GM19438 (cell line): ENCODE data around the gene IRGC.

Source experiments
- ATAC-seq: cut with Tn5 transposase; IDR thresholded peaks from one replicate; pipeline ENCODE4 v1.9.1; 2021; ENCODE audit warnings: low read depth; ENCODE audit not compliant: unreplicated experiment

Gene IRGC

GRCh38 chr19:43721469-43722048 is 5.7 kb downstream of the IRGC start:
- ATAC-seq = no peak

DNA sequence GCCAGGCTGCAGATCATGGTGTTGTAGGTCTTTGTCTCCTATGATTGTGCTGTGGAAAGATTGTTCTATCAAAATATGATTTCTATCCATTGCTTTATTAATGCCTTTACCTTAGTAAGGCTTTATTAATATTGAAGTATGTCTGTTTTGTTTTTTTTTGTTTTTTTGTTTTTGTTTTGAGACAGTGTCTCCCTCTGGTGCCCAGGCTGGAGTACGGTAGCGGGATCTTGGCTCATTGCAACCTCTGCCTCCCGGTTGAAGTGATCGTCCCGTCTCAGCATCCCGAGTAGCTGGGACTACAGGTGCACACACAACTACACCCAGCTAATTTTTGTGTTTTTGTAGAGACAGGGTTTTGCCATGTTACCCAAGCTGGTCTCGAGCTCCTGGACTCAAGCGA is 7.7 kb downstream of the IRGC start:
- ATAC-seq = no peak

DNA sequence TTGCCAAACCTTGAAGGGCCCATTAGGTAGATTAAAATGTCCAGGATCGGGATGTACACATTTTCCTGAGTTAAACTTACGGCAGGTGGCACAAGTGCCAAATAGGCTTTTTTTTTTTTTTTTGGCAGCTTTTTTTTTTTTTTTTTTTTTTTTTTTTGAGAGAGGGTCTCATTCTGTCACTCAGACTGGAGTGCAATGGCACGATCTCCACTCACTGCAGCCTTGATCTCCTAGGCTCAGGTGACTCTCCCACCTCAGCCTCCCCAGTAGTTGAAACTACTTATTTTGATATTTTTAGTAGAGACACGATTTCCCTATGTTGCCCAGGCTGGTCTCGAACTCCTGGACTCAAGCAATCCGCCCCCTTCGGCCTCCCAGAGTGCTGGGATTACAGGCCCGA is 9.0 kb downstream of the IRGC start:
- no peak for ATAC-seq

GRCh38 chr19:43725468-43725867 is 9.6 kb downstream of the IRGC start:
- ATAC-seq = no peak

DNA sequence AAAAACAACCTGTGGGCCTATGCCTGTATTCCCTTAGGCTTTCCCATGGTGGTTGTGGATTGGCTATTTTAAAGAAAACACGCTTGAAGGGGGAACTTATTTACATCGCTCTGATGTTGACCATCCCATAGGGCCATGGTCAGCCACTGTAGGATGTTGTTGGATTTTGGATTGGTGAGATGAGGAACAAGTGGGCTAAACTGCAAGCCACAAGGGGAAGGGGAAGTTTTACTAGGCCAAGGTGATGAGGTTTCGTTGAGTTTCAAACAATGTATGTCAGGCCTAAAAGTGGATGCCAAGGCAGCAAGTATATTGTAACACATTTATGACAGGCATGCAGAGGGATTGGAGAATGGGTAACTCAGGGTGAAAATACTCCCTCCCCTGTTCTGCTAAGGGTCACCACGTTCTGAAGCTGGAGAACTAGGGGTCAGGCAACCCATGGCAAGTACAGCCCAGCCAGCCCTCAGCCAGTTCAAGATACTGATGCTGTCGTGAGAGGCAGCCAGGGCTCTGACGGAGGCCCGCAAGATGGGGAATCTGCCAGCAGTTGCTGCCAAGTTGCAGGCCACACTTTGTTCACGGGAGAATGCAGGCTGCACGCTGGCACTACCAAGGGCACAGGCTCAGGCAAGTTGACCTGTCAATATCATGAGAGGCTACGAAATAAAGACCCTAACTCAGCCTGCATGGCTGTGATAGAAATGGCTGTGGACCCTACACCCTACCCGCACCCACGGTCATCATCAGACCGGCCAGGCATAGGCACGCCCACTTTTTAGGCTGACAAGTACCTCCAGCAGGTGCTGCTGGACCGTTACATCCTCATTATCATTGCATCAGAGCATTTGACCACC is 11.1 kb downstream of the IRGC start:
- ATAC-seq = no peak

DNA sequence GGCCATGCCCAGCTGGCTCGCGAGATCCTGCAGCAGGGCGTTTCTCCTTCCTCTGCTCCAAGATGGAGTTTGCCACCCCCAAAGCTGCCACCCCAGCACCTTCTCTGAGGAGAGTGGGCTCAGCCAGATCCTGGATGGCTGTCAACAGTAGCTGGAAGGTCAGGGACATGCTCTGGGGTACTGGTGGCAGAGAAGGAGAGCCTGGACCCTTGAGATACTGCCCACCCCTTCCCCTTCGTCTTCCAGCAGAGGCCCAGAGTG is 11.6 kb downstream of the IRGC start:
- no peak for ATAC-seq

DNA sequence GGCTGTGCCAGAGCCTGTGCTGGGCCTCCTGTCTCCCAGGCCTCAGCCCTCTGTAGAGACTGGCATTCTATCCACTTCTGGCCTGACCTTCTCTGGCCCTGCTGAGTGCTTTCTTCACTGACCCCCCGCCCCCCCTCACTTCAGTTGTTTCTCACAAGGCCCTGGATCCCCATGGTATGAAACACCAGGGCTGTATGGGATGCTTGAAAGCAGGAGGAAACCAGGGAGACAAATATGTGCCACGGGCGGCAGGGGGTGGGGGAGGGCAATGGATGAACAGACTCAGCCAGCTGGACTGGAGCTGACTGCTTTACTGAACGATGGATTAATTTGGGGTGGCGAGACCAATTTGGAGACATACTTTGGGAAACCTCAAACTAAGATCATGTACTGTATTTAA is 14.0 kb downstream of the IRGC start:
- ATAC-seq = no peak

DNA sequence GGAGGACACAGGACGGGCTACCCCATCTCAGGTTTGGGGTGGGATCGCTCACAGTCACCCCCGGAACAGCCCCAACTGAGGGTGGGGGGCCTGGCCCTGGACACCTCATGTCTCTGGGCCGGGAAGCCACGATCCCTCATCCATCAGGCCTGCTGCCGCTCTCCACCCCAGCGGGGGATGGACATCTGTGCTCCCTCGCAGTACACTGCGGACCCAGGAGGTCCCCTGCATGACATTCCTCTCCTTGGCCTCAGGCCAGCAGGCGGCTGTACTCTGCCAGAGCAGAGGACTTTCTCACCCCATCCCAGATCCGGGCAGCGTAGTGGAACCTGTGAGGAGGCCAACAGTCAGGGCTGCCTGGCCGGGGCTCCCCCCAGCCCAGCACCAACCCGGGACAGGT is 15.5 kb downstream of the IRGC start:
- ATAC-seq = no peak

DNA sequence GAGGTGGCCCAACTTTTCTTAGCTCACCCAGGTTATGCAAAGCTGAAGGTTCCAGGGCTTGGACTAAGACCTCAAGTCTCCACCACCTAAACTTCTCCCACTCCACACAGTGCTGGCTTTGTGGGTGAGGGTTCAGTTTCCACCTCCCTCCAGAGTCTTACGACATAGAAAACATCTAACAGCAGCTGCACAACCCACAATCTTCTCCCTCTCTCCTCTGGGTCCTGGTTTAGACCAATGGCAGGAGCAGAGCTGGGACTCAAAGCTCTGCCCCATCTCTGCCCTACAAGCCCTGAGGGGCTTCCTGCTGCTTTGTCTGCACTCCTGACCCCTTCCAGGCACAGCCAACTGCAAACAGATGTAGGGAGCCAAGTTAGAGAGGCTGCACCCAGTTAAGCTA is 16.0 kb downstream of the IRGC start:
- no peak for ATAC-seq

- no peak for ATAC-seq
These were observed 19.1 kb downstream of the IRGC start for GRCh38 chr19:43735013-43735412.

- no peak for ATAC-seq
These were observed 20.1 kb downstream of the IRGC start for GRCh38 chr19:43735957-43736356.

DNA sequence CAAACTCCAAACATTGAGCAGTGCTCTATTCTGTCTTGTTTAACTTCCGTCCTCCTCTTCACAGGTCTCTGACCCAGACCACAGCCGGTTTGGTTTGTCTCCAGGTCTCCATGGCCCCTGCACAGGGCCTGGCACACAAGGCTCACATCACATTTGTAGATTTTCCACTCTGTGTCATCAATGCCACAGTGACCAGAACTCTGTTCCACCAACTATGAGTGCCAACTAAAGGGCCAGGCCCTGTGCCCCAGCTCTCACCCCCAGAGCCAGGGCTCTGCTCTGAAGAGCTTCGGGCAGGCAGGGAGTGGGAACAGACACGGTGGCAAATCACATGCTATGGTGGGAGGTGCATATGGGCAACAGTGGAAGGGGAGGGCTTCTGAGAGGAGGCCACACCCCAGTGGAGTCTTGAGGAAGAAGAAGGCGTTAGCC is 22.9 kb downstream of the IRGC start:
- ATAC-seq = no peak

DNA sequence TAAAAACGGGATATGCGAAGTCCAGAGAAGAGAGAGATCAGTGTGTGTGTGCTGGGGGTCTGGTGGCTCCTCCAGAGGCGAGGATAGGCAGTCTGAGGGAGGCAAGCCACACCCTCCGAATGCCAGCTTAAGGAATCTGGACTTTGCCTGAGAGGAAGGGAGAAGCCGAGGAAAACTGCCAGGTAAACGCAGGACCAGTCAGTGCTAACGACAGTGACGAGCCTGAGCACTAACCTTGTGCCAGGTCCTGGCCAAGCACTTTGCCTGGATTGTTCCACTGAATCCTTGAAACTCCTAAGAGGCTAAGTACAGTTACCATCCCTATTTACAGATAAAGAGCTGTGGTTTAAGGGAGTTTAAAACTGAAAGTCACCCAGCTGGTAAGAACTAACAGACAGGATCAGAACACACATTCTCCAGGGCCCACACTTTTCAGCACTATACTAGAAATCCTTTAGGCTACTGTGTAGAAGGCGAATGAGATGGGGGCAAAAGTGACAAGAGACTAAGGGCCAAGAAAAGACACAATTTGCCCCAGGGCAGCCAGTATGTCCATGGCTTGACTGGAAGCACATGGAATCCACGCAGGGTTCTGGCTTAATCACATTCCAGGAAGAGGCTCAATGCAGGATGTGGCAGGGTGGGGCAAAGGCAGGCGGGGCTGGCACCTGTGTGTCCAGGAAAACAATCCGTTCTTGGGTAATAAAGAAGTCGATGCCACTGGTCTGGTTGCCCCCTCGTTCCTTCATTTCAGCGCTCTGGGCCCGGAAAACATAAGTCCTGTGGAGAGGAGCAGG is 23.8 kb downstream of the IRGC start:
- ATAC-seq = no peak

DNA sequence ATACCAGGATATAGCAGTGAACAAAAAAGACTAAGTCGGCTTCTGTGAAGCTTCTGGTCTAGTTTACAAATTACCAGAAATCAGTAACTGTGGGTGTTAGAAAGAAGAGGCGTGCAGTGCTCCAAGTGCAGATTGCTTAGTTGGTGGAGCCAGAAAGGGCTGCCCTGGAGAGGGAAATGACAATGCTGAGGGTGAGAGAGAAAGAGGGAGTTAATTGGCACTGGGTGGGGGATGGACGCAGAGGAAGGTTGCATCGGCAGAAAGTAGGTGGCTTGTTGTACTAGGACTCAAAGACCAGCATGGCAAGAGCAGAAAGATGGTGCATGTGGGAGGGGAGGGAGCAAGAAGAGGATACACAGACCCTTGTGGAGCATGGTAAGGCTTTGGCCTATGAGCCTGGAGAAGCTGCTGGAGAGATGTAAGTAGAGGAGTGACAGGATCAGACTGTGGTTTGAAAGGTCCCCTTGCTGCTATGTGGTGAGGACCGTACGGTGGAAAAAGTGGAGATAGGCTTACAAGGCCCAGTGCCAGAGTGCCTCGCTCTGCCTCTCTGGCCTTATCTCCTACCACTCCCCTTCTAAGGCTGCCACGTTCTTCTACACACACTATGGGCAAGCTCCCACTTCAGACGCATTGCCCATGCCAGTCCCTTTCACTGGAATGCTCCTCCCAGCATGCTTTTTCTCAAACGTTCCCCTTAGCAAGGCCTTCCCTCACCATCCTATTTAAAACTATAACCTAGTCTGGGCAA is 25.4 kb downstream of the IRGC start:
- no peak for ATAC-seq

- no peak for ATAC-seq
These were observed 27.2 kb downstream of the IRGC start for GRCh38 chr19:43743059-43743458.

GRCh38 chr19:43747557-43748204 is 31.8 kb downstream of the IRGC start:
- ATAC-seq = no peak

- ATAC-seq = no peak
These were observed 32.3 kb downstream of the IRGC start for GRCh38 chr19:43748205-43748594.

- ATAC-seq = no peak
These were observed 32.8 kb downstream of the IRGC start for GRCh38 chr19:43748685-43749084.

DNA sequence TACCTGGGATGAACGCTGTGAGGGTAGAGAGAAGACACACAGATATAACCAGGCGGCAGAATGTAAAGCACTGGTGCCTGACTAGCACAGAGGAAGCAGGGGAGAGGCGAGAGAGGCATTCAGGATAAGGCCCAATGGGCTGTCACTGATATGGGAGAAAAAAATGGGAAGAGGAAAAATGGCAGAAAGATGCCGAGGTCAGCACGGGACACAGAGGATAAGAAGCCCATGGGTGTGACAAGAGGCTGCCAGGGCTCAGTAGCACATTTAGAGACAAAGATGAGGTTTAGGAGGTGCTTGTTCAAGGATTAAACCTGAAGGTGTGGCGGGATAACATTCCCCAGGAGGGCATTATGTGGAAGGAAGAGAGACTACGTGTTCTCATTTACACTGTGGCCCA is 33.3 kb downstream of the IRGC start:
- ATAC-seq = no peak

DNA sequence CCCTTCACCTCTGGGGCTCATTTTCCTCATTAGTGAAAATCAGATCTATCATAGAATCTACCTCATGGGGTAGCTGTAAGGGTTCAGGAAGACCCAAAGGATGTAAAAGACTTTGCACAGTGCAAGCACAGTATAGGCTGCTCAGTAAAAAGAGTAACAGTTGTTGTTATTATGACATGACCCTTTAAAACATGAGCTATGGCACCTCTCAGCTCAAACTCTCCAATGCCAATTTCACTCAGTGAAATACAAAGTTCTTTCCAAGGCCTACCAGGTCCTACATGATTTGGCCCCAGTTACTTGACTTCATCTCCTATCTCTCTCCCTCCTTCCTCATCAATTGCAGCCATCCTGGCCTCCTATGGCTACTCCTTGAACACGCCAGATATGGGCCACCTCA is 34.0 kb downstream of the IRGC start:
- ATAC-seq = no peak
